Measurements from ENCODE around the gene ANKDD1A. TPM values are rescaled to one million over a fixed set of nuclear protein-coding genes. Genes with fewer than 3 reads are reported as not detected.

Gene ANKDD1A
- total RNA-seq, 1 donor from 2014 or later: 2.6 TPM

DNA sequence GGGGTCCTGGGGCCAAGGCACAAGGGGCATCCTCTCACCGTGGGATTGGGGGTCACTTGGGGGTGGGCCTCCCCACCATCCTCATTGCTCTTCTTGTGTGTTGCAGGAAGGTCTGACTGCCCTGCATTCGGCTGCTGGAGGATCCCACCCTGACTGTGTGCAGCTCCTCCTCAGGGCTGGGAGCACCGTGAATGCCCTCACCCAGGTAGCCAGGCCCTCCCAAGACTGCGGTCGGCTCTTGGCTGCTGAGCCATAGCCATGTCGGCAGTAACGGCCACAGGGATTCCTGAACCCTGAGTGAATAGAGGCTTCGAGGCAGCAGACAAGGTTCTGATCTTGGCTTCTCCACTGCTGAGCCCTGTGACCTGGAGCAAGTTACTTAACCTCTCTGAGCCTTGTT is 19.7 kb downstream of the ANKDD1A start:
- Histone ChIP-seq H3K4me1 (ENCODE audit: control insufficient read depth in 3 of 3, insufficient read depth in 3 of 3, low read length in 3 of 3) (no peaks in the 10 kb centered on the region), H3K4me3 (ENCODE audit: low read length in 3 of 3) (no peak overlapping the region), H3K9me3 (ENCODE audit: control insufficient read depth in 3 of 3, low read length in 3 of 3) (peaks cover 0 to 4% (median 0%) of the 10 kb centered on the region in 3 donors), H3K9ac (ENCODE audit: low read depth in 1 of 3, low read length in 3 of 3) (no peak overlapping the region), H3K27ac (ENCODE audit: low read depth, low read length) (no peak overlapping the region), H3K27me3 (ENCODE audit: control insufficient read depth in 3 of 3, insufficient read depth in 3 of 3, low read length in 3 of 3) (no peaks in the 10 kb centered on the region), H3K36me3 (ENCODE audit: control insufficient read depth in 3 of 3, insufficient read depth in 3 of 3, low read length in 3 of 3) (peaks cover 0 to 3% (median 0%) of the 10 kb centered on the region in 3 donors)

DNA sequence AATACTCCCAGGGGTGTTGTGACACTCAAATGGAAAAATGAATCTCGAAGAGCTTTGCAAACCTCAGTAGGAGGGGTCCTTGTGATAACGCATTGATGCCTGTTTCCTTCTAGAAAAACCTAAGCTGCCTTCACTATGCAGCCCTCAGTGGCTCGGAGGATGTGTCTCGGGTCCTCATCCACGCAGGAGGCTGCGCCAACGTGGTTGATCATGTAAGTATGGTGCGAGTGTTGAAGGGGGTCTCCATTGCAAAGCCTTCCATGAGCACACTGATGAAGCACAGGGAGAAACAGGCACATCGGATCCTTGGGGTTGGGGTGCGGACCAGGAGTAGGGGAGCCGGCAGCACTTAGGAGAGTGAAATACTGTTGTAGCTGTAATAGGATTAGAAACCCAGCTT is 22.3 kb downstream of the ANKDD1A start:
- no peaks in the 10 kb centered on the region for H3K27me3 ChIP-seq (ENCODE audit: control insufficient read depth in 3 of 3, insufficient read depth in 3 of 3, low read length in 3 of 3)
- H3K9me3 ChIP-seq (ENCODE audit: control insufficient read depth in 3 of 3, low read length in 3 of 3): peaks cover 0 to 4% (median 0%) of the 10 kb centered on the region in 3 donors
- H3K9ac ChIP-seq (ENCODE audit: low read depth in 1 of 3, low read length in 3 of 3): no peak overlapping the region
- peaks cover 0 to 3% (median 0%) of the 10 kb centered on the region in 3 donors for H3K36me3 ChIP-seq (ENCODE audit: control insufficient read depth in 3 of 3, insufficient read depth in 3 of 3, low read length in 3 of 3)
- H3K27ac ChIP-seq (ENCODE audit: low read depth, low read length): no peak overlapping the region
- H3K4me3 ChIP-seq (ENCODE audit: low read length in 3 of 3): no peak overlapping the region
- no peaks in the 10 kb centered on the region for H3K4me1 ChIP-seq (ENCODE audit: control insufficient read depth in 3 of 3, insufficient read depth in 3 of 3, low read length in 3 of 3)

DNA sequence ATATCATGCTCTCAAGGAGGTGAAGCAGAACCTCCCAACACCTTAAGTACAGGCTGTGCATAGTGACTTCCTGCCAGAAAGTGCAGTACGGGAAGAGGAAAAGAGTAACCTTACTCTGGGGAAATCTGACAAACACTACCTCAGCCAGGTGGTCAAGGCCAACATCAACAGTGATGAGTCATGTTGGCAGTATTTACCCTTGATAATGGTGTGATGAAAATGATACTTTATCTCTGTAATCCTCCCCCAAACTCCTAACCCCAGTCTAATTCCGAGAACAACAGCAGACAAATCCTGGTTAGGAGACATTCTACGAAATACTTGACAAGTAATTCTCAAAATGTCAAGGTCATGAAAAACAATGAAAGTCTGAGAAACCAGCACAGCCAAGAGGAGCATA is 26.5 kb downstream of the ANKDD1A start:
- H3K27me3 ChIP-seq (ENCODE audit: control insufficient read depth in 3 of 3, insufficient read depth in 3 of 3, low read length in 3 of 3): peaks cover 0 to 2% (median 0%) of the 10 kb centered on the region in 3 donors
- H3K4me3 ChIP-seq (ENCODE audit: low read length in 3 of 3): no peak overlapping the region
- no peaks in the 10 kb centered on the region for H3K36me3 ChIP-seq (ENCODE audit: control insufficient read depth in 3 of 3, insufficient read depth in 3 of 3, low read length in 3 of 3)
- H3K9me3 ChIP-seq (ENCODE audit: control insufficient read depth in 3 of 3, low read length in 3 of 3): peaks cover 0 to 4% (median 0%) of the 10 kb centered on the region in 3 donors
- H3K9ac ChIP-seq (ENCODE audit: low read depth in 1 of 3, low read length in 3 of 3): no peak overlapping the region
- no peaks in the 10 kb centered on the region for H3K4me1 ChIP-seq (ENCODE audit: control insufficient read depth in 3 of 3, insufficient read depth in 3 of 3, low read length in 3 of 3)
- H3K27ac ChIP-seq (ENCODE audit: low read depth, low read length): no peak overlapping the region

DNA sequence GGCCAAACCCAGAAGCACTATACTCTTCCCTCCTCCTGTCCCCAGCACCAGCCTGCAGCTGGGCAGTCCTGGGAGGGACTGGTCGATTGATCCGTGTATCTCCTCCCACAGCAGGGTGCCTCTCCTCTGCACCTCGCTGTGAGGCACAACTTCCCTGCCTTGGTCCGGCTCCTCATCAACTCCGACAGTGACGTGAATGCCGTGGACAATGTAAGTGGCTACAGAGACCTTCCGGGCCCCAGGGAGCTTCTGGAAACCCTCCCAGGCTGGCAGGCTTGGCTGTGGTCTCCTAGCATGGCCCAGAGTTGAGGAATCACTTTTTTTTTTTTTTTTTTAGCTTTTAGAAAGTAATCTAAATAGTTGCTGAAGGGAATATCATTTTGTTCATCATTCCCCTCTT is 30.7 kb downstream of the ANKDD1A start:
- Histone ChIP-seq H3K36me3 (ENCODE audit: control insufficient read depth in 3 of 3, insufficient read depth in 3 of 3, low read length in 3 of 3) (no peaks in the 10 kb centered on the region), H3K27ac (ENCODE audit: low read depth, low read length) (no peak overlapping the region)

DNA sequence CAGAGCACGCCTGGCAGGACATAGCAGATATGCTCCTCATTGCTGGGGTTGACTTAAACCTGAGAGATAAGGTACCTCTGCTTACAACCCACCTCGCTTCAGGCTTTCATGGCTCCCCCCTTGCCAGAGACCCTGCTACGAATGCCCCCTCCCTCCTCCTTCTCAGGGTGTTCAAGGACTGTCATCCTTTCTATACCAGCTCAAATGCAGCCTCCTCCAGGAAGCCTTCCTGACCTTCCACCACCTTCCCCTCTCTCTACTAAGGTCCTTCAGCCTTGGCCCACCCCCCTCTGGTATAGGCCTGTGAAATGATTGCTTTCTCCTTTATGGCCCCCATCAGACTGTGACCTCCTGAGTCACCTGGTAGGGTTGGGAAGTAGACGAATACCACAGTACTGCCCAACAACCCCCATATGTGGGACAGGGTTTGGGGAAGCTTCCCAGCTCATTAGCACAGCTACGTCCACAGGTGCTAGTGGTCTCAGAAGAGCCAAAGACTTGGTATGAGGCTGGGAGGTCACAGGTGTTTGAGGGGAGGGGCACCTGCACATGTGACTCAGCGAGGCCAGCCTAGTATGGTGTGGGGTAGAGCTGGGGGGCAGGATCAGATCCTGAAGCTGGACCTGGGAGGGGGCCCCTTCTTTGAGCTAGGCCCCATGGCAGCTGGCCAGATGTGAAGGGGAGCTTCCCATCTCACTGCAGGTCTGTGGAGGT is 32.0 kb downstream of the ANKDD1A start:
- H3K27me3 ChIP-seq (ENCODE audit: control insufficient read depth in 3 of 3, insufficient read depth in 3 of 3, low read length in 3 of 3): peaks cover 0 to 7% (median 0%) of the 10 kb centered on the region in 3 donors
- no peak overlapping the region for H3K4me3 ChIP-seq (ENCODE audit: low read length in 3 of 3)
- H3K27ac ChIP-seq (ENCODE audit: low read depth, low read length): no peak overlapping the region
- H3K4me1 ChIP-seq (ENCODE audit: control insufficient read depth in 3 of 3, insufficient read depth in 3 of 3, low read length in 3 of 3): no peaks in the 10 kb centered on the region
- H3K9me3 ChIP-seq (ENCODE audit: control insufficient read depth in 3 of 3, low read length in 3 of 3): no peaks in the 10 kb centered on the region
- H3K9ac ChIP-seq (ENCODE audit: low read depth in 1 of 3, low read length in 3 of 3): no peak overlapping the region
- H3K36me3 ChIP-seq (ENCODE audit: control insufficient read depth in 3 of 3, insufficient read depth in 3 of 3, low read length in 3 of 3): no peaks in the 10 kb centered on the region

More for the DNA sequence above, 30.7 kb downstream of the ANKDD1A start:
- Histone ChIP-seq H3K4me1 (ENCODE audit: control insufficient read depth in 3 of 3, insufficient read depth in 3 of 3, low read length in 3 of 3) (no peaks in the 10 kb centered on the region), H3K9me3 (ENCODE audit: control insufficient read depth in 3 of 3, low read length in 3 of 3) (no peaks in the 10 kb centered on the region), H3K27me3 (ENCODE audit: control insufficient read depth in 3 of 3, insufficient read depth in 3 of 3, low read length in 3 of 3) (peaks cover 0 to 7% (median 0%) of the 10 kb centered on the region in 3 donors), H3K4me3 (ENCODE audit: low read length in 3 of 3) (no peak overlapping the region), H3K9ac (ENCODE audit: low read depth in 1 of 3, low read length in 3 of 3) (no peak overlapping the region)

DNA sequence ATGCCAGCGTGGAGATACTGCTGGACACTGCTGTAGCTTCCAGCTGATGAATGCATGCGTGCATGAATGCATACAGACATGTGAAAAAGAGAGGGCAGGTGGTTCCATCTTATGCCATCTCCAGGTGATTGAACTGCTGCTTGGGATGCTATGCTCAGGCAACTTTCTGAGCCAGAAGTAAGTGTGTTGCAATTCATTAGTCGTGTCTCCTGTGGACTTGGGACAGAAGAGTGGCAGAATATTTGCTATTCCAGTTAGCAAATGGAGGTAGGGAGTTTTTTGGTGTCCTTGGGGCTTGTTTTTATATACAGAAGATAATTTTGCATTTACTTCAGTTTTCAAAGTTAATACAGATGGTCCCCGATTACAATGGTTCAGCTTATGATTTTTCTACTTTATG is 33.3 kb downstream of the ANKDD1A start:
- H3K9ac ChIP-seq (ENCODE audit: low read depth in 1 of 3, low read length in 3 of 3): no peak overlapping the region
- no peaks in the 10 kb centered on the region for H3K36me3 ChIP-seq (ENCODE audit: control insufficient read depth in 3 of 3, insufficient read depth in 3 of 3, low read length in 3 of 3)
- peaks cover 0 to 7% (median 0%) of the 10 kb centered on the region in 3 donors for H3K27me3 ChIP-seq (ENCODE audit: control insufficient read depth in 3 of 3, insufficient read depth in 3 of 3, low read length in 3 of 3)

DNA sequence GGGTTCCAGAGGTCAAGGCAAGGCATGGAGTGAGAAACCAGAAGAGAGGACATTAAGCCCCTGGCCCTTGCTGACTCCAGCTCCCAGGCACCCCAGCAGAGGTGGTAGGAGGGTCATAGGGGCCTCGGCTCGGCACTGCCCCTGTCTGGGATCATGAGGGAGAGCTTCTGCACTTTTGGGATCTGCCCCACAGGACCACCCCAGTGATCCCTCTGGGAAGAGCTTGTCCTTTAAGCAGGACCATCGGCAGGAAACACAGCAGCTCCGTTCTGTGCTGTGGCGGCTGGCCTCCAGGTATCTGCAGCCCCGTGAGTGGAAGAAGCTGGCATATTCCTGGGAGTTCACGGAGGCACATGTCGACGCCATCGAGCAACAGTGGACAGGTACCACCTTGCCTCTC is 35.5 kb downstream of the ANKDD1A start:
- H3K27ac ChIP-seq (ENCODE audit: low read depth, low read length): no peak overlapping the region
- H3K9ac ChIP-seq (ENCODE audit: low read depth in 1 of 3, low read length in 3 of 3): no peak overlapping the region
- no peak overlapping the region for H3K4me3 ChIP-seq (ENCODE audit: low read length in 3 of 3)
- H3K36me3 ChIP-seq (ENCODE audit: control insufficient read depth in 3 of 3, insufficient read depth in 3 of 3, low read length in 3 of 3): no peaks in the 10 kb centered on the region
- H3K9me3 ChIP-seq (ENCODE audit: control insufficient read depth in 3 of 3, low read length in 3 of 3): no peaks in the 10 kb centered on the region
- peaks cover 0 to 6% (median 0%) of the 10 kb centered on the region in 3 donors for H3K27me3 ChIP-seq (ENCODE audit: control insufficient read depth in 3 of 3, insufficient read depth in 3 of 3, low read length in 3 of 3)
- H3K4me1 ChIP-seq (ENCODE audit: control insufficient read depth in 3 of 3, insufficient read depth in 3 of 3, low read length in 3 of 3): no peaks in the 10 kb centered on the region

More for the DNA sequence above, 33.3 kb downstream of the ANKDD1A start:
- no peak overlapping the region for H3K27ac ChIP-seq (ENCODE audit: low read depth, low read length)
- H3K9me3 ChIP-seq (ENCODE audit: control insufficient read depth in 3 of 3, low read length in 3 of 3): no peaks in the 10 kb centered on the region
- H3K4me3 ChIP-seq (ENCODE audit: low read length in 3 of 3): no peak overlapping the region
- H3K4me1 ChIP-seq (ENCODE audit: control insufficient read depth in 3 of 3, insufficient read depth in 3 of 3, low read length in 3 of 3): no peaks in the 10 kb centered on the region

DNA sequence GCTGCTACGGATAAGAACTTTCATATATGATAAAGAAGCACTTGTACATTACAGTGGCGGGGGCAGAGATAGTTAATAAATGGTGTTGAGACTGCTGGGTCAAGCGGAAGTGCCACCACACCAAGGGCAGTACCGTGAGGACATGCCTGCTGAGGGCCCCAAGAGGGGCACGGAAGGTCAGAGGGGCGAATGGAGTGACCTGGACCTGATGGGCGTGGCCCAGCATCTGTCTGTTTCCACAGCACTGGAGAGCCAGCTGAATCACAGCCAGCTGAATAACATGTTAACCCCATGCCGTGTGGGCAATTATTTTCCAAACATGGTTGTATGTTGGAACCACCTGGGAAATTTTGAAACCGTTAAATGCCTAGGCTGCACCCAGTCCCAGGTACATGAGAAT is 37.2 kb downstream of the ANKDD1A start:
- H3K9ac ChIP-seq (ENCODE audit: low read depth in 1 of 3, low read length in 3 of 3): no peak overlapping the region

DNA sequence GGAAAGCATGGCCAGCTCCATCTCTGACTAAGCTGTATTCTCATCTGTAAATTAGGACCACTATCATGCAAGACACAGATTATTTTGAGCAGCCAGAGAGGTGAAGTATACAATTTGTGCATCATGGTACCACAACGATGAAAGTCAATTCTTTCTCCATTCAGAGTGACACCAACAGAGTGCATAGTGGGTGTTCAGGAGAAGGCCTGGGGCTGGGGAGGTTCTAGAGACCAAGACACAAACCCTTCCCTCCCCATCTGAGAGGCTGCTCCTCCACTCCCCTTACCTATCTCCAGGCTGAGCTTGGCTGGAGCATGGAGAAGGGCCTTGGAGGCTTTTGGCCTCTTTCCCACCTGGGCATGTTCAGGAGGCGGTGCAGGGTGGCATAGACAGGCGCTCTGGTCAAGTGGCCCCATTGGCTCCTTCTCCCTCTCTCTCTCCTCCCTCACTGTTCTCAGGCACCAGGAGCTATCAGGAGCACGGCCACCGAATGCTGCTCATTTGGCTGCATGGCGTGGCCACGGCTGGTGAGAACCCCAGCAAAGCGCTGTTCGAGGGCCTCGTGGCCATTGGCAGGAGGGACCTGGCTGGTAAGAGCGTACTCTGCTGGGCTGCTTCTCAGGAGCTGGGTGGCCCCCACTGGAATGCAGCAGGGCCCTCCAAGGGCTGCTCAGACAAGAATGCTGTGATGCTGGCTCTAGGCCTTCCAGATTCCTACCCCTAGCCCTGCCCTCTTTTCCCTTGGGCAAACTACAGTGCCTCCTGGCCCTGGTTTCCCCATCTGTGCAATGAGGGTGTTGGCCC is 37.9 kb downstream of the ANKDD1A start:
- no peak overlapping the region for H3K4me3 ChIP-seq (ENCODE audit: low read length in 3 of 3)
- no peaks in the 10 kb centered on the region for H3K36me3 ChIP-seq (ENCODE audit: control insufficient read depth in 3 of 3, insufficient read depth in 3 of 3, low read length in 3 of 3)
- no peak overlapping the region for H3K9ac ChIP-seq (ENCODE audit: low read depth in 1 of 3, low read length in 3 of 3)
- H3K27ac ChIP-seq (ENCODE audit: low read depth, low read length): no peak overlapping the region
- H3K4me1 ChIP-seq (ENCODE audit: control insufficient read depth in 3 of 3, insufficient read depth in 3 of 3, low read length in 3 of 3): no peaks in the 10 kb centered on the region
- no peaks in the 10 kb centered on the region for H3K9me3 ChIP-seq (ENCODE audit: control insufficient read depth in 3 of 3, low read length in 3 of 3)
- no peaks in the 10 kb centered on the region for H3K27me3 ChIP-seq (ENCODE audit: control insufficient read depth in 3 of 3, insufficient read depth in 3 of 3, low read length in 3 of 3)

More for the DNA sequence above, 37.2 kb downstream of the ANKDD1A start:
- H3K27ac ChIP-seq (ENCODE audit: low read depth, low read length): no peak overlapping the region
- no peaks in the 10 kb centered on the region for H3K9me3 ChIP-seq (ENCODE audit: control insufficient read depth in 3 of 3, low read length in 3 of 3)
- H3K4me3 ChIP-seq (ENCODE audit: low read length in 3 of 3): no peak overlapping the region
- peaks cover 0 to 4% (median 0%) of the 10 kb centered on the region in 3 donors for H3K27me3 ChIP-seq (ENCODE audit: control insufficient read depth in 3 of 3, insufficient read depth in 3 of 3, low read length in 3 of 3)
- no peaks in the 10 kb centered on the region for H3K36me3 ChIP-seq (ENCODE audit: control insufficient read depth in 3 of 3, insufficient read depth in 3 of 3, low read length in 3 of 3)
- H3K4me1 ChIP-seq (ENCODE audit: control insufficient read depth in 3 of 3, insufficient read depth in 3 of 3, low read length in 3 of 3): no peaks in the 10 kb centered on the region

DNA sequence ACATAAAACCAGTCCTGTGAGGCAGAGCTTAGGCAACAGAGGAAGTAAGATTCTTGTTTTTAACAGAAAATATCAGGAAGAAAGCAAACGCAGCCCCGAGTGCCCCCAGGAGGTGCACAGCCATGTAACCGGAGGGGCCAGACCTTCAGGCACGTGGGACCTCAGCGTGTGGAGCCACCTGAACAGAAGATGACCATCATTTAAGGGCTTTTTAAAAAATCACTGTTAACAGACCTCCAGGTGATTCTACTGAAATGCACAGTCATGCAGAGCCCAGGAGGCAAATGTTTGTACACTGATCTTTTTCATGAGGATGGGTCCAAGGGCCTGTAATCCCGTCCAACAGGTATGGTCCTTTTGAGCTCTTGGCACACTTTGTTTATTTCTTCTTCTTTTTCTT is 39.2 kb downstream of the ANKDD1A start:
- H3K27me3 ChIP-seq (ENCODE audit: control insufficient read depth in 3 of 3, insufficient read depth in 3 of 3, low read length in 3 of 3): no peaks in the 10 kb centered on the region
- no peak overlapping the region for H3K27ac ChIP-seq (ENCODE audit: low read depth, low read length)
- no peak overlapping the region for H3K9ac ChIP-seq (ENCODE audit: low read depth in 1 of 3, low read length in 3 of 3)
- no peak overlapping the region for H3K4me3 ChIP-seq (ENCODE audit: low read length in 3 of 3)
- H3K9me3 ChIP-seq (ENCODE audit: control insufficient read depth in 3 of 3, low read length in 3 of 3): no peaks in the 10 kb centered on the region
- peaks cover 3 to 8% (median 7%) of the 10 kb centered on the region in 3 donors for H3K36me3 ChIP-seq (ENCODE audit: control insufficient read depth in 3 of 3, insufficient read depth in 3 of 3, low read length in 3 of 3)
- no peaks in the 10 kb centered on the region for H3K4me1 ChIP-seq (ENCODE audit: control insufficient read depth in 3 of 3, insufficient read depth in 3 of 3, low read length in 3 of 3)
